Small intestine (tissue), 7 donors: ENCODE results near the gene ADPRH. TPM values are rescaled to one million over a fixed set of nuclear protein-coding genes. Genes with fewer than 3 reads are reported as not detected.

Experiments
- DNase-seq, 2 donors: peaks; one replicate each; pipeline versions ENCODE4 v3.0.0 to v3.0.0-alpha.2; 2013
- FAIRE-seq: peaks from 2 replicates; lab custom pipeline; 2012; peaks lifted over from hg19 to GRCh38; lab: Jason Lieb, UNC
- H3K27ac ChIP-seq, 3 donors: one replicate each; pipeline ENCODE4 v1.5.1; 2013; ENCODE audit warnings: low read length in 2 of 3, mild to moderate bottlenecking in 2 of 3, control low read depth in 1 of 3, inconsistent platforms in 1 of 3, low read depth in 1 of 3, moderate library complexity in 1 of 3
- H3K27me3 ChIP-seq, 3 donors: one replicate each; pipeline ENCODE4 v1.6.1; 2013; ENCODE audit warnings: low read length in 3 of 3, inconsistent platforms in 1 of 3; ENCODE audit not compliant: control insufficient read depth in 3 of 3, insufficient read depth in 3 of 3
- H3K36me3 ChIP-seq, 3 donors: one replicate each; pipeline ENCODE4 v1.6.1; 2013; ENCODE audit warnings: low read length in 3 of 3, inconsistent platforms in 1 of 3, low read depth in 1 of 3, mild to moderate bottlenecking in 1 of 3, moderate library complexity in 1 of 3; ENCODE audit not compliant: control insufficient read depth in 3 of 3, insufficient read depth in 2 of 3
- H3K4me1 ChIP-seq, 3 donors: one replicate each; pipeline ENCODE4 v1.6.1; 2013; ENCODE audit warnings: low read length in 2 of 3, inconsistent platforms in 1 of 3, low read depth in 1 of 3, mild to moderate bottlenecking in 1 of 3, moderate library complexity in 1 of 3; ENCODE audit not compliant: control insufficient read depth in 3 of 3, insufficient read depth in 2 of 3
- H3K4me3 ChIP-seq, 3 donors: one replicate each; pipeline ENCODE4 v1.5.1; 2013; ENCODE audit warnings: low read length in 3 of 3, control low read depth in 1 of 3, inconsistent platforms in 1 of 3, low read depth in 1 of 3, mild to moderate bottlenecking in 1 of 3, moderate library complexity in 1 of 3
- H3K9me3 ChIP-seq, 2 donors: one replicate each; pipeline ENCODE4 v1.6.1; 2013; ENCODE audit warnings: low read depth in 1 of 2, low read length in 1 of 2; ENCODE audit not compliant: control insufficient read depth in 2 of 2, insufficient read depth in 1 of 2
- WGBS, 3 donors: extraction: QIAGEN DNeasy Blood & Tissue Kit; methylation state at CpG; one replicate each; pipeline ENCODE4 v1.1.7; 2013; 5-methylcytosine and 5-hydroxymethylcytosine counted together
- polyA plus RNA-seq, 4 donors: library from polyadenylated mRNA; stranded (reverse) in 3 of 4; unstranded in 1 of 4; fragments of 200-250 nt in 3 of 4; fragments of 120-200 nt in 1 of 4; gene quantifications; one replicate each; pipeline versions ENCODE4 v1.2.1 to v1.2.3, GENCODE V29; 2013
- donor health status: healthy with polysubstance abuse.
- donor health status: control.
- donor health status: control.
- donor health status: Bipolar disorder and iron deficiency.
- donor health status: healthy.

ADPRH gene
- polyA plus RNA-seq, 4 donors: 0.89 to 5.4 (median 2.1) TPM

DNA sequence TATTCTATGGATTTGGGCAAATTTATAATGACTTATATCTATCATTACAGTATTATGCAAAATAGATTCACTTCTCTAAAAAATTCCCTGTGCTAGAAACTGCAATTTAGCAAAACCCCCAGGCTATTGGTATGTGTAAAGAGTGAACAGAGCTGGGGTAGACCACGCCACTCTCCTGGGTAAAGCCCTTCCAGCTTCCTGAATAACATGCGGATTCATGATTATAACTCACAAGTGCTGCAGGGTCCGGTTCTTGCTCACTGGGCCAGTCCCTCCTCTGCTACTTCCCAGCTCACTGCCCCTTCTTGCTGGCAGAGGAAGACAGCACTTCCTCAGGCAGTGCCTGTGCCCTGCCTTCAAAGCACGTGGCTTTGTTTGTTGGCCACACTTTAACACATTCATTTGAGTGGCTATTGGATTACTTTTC is 24.0 kb upstream of the ADPRH start:
- Histone ChIP-seq H3K4me3 (no peak overlapping the region), H3K9me3 (no peaks in the 10 kb centered on the region), H3K27me3 (no peaks in the 10 kb centered on the region), H3K36me3 (no peaks in the 10 kb centered on the region), H3K27ac (no peak overlapping the region), H3K4me1 (no peaks in the 10 kb centered on the region)
- DNase-seq (no peak), FAIRE-seq (no peak)
- WGBS, 3 donors: 56 to 61% (median 59%) methylated on average over 4 of the region's 4 CpGs

DNA sequence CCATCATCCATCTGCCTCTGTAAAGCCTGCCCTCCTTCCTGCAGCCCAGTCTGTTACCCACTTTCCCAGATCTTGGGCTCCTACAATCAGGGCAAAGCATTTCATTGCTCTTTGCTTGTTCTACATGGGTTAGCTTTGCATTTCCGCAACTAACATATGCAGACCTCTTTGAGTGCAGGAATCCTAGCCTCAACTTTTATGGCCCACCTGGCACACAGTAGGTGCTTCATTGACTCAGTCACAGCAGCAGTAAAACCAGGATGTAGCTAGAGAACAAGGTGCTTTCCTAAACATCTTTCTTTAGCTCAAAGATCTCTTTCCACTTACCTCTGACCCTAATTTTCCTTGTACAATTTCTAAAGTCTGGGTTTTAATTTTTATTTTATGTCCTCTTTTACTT is 23.4 kb upstream of the ADPRH start:
- FAIRE-seq (no peak), DNase-seq (no peak)
- Histone ChIP-seq H3K27me3 (no peaks in the 10 kb centered on the region), H3K9me3 (no peaks in the 10 kb centered on the region), H3K36me3 (no peaks in the 10 kb centered on the region), H3K4me1 (no peaks in the 10 kb centered on the region), H3K27ac (no peak overlapping the region), H3K4me3 (no peak overlapping the region)
- 73 to 95% (median 95%) methylated on average over 1 of the region's 1 CpG for WGBS, 3 donors

DNA sequence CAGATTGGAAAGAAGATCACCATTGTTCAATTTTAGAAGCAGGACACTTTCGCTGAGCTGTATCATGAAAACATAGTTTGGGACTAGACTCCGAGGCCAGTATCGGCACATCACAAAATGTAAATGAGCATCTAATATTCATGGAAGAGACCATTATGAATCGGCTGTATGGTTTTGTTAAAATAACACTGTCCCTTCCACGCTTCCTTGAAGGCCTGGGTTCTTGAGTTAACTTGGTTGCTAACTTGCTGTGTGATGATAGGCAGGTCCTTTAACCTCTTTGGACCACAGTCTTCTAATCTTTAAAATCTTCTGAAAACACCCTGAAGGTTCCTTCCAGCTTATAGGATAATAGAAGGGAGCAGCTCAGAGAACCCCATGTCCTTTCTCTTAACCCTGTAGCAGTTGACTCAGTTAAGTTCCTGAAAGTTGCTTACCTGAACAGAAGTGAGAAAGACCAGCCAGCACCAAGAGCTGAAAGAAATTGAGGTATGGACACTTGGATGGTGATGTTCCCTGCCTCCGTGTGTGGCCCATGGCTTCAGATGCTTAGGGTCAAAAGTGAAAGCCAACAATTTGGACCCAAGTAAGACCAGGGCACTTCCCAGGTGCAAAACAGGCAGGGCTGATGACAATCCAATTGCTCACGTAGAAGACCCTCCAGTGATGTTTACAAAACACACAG is 22.0 kb upstream of the ADPRH start:
- H3K27ac ChIP-seq: no peak overlapping the region
- H3K9me3 ChIP-seq: no peaks in the 10 kb centered on the region
- H3K4me3 ChIP-seq: no peak overlapping the region
- no peaks in the 10 kb centered on the region for H3K4me1 ChIP-seq
- no peaks in the 10 kb centered on the region for H3K36me3 ChIP-seq
- DNase-seq (no peak), FAIRE-seq (no peak)
- H3K27me3 ChIP-seq: no peaks in the 10 kb centered on the region
- WGBS, 3 donors: 86 to 90% (median 89%) methylated on average over 7 of the region's 7 CpGs

DNA sequence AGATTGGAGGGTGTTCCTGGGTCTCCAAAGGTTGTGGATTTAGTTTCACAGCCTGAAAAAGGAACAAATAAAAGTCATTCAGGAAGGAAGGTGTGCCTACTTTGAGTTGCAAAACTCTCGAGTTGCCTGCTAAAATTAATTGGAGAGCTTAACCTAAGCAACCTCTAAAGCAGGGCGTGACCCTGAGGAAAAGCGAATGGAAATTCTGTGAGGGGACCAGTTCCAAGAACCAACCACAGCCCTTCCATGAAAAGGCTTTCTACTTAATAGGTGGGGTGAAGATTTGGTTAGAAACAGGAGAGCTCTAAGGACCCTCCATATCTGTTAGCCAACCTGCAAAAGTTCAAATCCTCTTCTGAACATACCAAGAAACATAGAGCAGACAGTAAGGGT is 21.4 kb upstream of the ADPRH start:
- H3K9me3 ChIP-seq: no peaks in the 10 kb centered on the region
- DNase-seq (no peak), FAIRE-seq (no peak)
- H3K4me1 ChIP-seq: no peaks in the 10 kb centered on the region
- no peaks in the 10 kb centered on the region for H3K36me3 ChIP-seq
- H3K27ac ChIP-seq: no peak overlapping the region
- 59 to 69% (median 67%) methylated on average over 3 of the region's 3 CpGs for WGBS, 3 donors
- H3K4me3 ChIP-seq: no peak overlapping the region
- H3K27me3 ChIP-seq: no peaks in the 10 kb centered on the region

DNA sequence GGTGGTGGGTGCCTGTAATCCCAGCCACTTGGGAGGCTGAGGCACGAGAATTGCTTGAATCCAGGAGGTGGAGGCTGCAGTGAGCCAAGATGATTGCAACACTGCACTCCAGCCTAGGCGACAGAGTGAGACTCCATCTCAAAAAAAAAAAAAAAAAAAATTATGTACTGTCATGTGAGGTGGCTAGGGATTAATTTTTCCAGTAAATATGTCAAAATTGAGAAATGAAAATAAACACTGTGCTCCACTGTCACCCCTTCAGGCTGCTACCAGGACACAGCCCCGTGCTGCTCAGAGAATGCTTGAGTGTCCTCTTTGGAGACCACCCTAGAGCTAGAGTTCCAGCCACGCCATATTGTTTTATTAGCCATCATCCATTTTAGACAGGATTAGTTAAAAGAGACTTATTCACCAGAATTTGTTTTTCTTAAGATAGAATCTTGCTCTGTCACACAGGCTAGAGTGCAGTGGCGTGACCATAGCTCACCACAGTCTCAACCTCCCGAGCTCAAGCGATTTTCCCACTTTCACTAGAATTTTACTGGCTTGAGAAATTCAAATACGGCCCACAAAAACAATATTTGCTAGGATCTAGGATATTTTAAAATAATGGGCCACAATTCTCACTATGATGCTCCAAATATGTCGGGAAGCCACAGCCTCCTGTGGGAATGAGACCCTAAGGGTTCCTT is 20.5 kb upstream of the ADPRH start:
- Histone ChIP-seq H3K36me3 (no peaks in the 10 kb centered on the region), H3K9me3 (no peaks in the 10 kb centered on the region), H3K27me3 (no peaks in the 10 kb centered on the region), H3K27ac (no peak overlapping the region), H3K4me3 (no peak overlapping the region), H3K4me1 (no peaks in the 10 kb centered on the region)
- FAIRE-seq: no peak
- DNase-seq: no peak
- WGBS, 3 donors: 84 to 87% (median 84%) methylated on average over 9 of the region's 9 CpGs

DNA sequence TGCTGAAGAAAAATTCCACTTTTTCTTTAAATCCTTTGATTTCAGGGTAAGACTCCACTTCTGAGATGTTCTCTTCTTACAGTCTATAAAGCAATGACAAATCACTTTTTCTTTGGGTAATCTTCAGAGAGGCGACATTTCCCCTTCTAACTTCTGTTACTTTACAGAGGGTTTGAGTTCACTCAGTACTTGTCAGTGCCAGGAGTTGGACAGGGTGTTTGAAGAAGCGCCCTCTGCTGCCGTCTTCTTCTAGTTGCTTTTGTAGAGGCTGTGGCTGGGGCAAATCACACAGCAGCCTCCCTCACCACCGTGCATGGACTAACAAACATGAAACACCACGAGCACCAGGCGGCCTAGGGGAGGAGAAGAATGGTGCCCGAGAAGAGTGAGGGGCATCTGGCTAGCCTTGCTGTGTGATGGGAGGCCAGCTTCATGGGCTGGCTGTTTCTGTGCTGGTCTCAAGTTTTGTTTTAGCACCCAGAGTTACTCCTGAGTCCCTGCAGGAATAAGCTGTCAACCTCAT is 19.8 kb upstream of the ADPRH start, which contains the start of gene CD80:
Gene CD80, minus strand, starts transcription at position 174 of the 523 bp plus-strand sequence. CDS start 1,886 bp downstream, outside the sequence.
- 6 to 21% (median 14%) methylated on average over 7 of the region's 7 CpGs for WGBS, 3 donors
- no peak for FAIRE-seq
- peak; percentile 48 to 57 for DNase-seq
- Histone ChIP-seq H3K27ac (no peak within 1 kb of the TSS), H3K4me1 (no peaks in the 10 kb centered on the region), H3K27me3 (no peaks in the 10 kb centered on the region), H3K9me3 (no peaks in the 10 kb centered on the region), H3K36me3 (no peaks in the 10 kb centered on the region), H3K4me3 (no peak within 1 kb of the TSS)

DNA sequence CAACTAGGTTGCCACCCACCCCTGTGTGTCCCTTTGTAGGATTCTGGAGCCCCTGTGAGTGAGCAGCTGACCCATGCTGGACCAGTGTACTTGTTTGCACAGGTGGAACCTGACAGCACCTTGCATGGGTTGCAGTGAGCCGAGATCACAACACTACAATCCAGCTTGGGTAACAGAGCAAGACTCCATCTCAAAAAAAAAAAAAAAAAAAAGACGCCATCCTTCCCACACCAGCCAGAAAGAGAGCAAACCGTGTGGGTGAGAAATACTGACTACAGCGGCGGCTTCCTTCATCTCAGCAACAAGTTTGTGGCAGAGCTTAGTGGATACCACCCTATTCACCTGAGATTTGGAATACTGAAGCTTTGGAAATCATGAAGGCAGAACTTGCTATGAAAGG is 19.1 kb upstream of the ADPRH start:
- DNase-seq: no peak
- FAIRE-seq: no peak
- Histone ChIP-seq H3K27me3 (no peaks in the 10 kb centered on the region), H3K36me3 (no peaks in the 10 kb centered on the region), H3K27ac (no peak overlapping the region), H3K4me3 (no peak overlapping the region), H3K9me3 (no peaks in the 10 kb centered on the region), H3K4me1 (no peaks in the 10 kb centered on the region)
- WGBS, 3 donors: 75 to 85% (median 82%) methylated on average over 4 to 5 of the region's 5 CpGs

DNA sequence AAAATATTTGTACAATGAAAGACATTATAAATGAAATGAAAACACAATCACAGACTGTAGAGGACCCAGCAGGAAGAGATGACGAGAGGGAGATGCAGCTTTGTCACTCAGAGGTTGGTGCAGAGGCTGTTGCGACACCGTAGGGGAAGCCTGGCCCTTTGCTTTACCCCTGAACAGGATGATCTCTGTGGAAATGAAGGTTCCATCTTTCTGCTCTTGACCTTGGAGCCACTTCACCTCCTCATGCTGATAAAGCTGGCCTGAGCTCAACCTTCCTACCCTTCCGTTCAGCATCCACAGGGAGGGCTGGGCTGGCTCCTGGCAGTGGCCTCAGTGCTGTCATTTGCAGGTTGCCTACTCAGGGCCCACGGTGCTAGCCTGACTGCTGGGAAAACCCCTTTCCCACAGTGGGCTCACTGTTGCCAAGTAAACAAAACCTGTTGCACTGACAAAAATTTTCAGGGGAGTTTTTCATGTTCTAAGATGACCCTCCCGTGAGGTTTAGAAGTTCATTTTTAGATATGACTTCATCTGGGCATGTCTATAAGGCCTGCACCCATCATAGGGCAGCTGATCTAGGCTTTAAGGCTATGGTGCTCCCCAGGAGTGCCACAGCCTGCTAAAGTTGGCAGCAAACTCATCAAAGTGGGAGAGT is 16.9 kb upstream of the ADPRH start:
- DNase-seq: no peak
- WGBS, 3 donors: 44 to 66% (median 59%) methylated on average over 6 of the region's 6 CpGs

More for the DNA sequence above, 16.9 kb upstream of the ADPRH start:
- FAIRE-seq: no peak
- no peaks in the 10 kb centered on the region for H3K4me1 ChIP-seq
- H3K9me3 ChIP-seq: no peaks in the 10 kb centered on the region
- no peaks in the 10 kb centered on the region for H3K36me3 ChIP-seq
- no peaks in the 10 kb centered on the region for H3K27me3 ChIP-seq
- no peak overlapping the region for H3K4me3 ChIP-seq
- no peak overlapping the region for H3K27ac ChIP-seq
